IMR-90 (cell line): ENCODE results near the gene STMN1.

Experiments
- BHLHE40 ChIP-seq: fragments of 150-350 bp; IDR thresholded peaks from 2 replicates; pipeline ENCODE4 v1.6.1; 2016; ENCODE audit warnings: mild to moderate bottlenecking, low read depth, low read length
- CEBPB ChIP-seq: IDR thresholded peaks from 2 replicates; pipeline ENCODE4 v1.6.1; 2012; ENCODE audit warnings: low read depth, low read length, improper control_type of control experiment
- CHD1 ChIP-seq: IDR thresholded peaks from 2 replicates; pipeline ENCODE4 v1.6.1; 2012; ENCODE audit warnings: low read depth, low read length, improper control_type of control experiment
- CTCF ChIP-seq: conservative IDR thresholded peaks from 2 replicates; pipeline ENCODE4 v1.5.1; 2012; ENCODE audit warnings: mild to moderate bottlenecking, low read depth, low read length, improper control_type of control experiment
- POLR2A ChIP-seq: IDR thresholded peaks from 2 replicates; pipeline ENCODE4 v1.6.1; 2012; ENCODE audit warnings: mild to moderate bottlenecking, low read depth, low read length
- RAD21 ChIP-seq: IDR thresholded peaks from 2 replicates; pipeline ENCODE4 v1.6.1; 2012; ENCODE audit warnings: low read length, improper control_type of control experiment
- RFX5 ChIP-seq: IDR thresholded peaks from 2 replicates; pipeline ENCODE4 v1.8.0; 2012; ENCODE audit warnings: low read depth, mild to moderate bottlenecking, low read length, moderate library complexity
- SMC3 ChIP-seq: fragments of 150-350 bp; IDR thresholded peaks from 2 replicates; pipeline ENCODE4 v1.6.1; 2016; ENCODE audit warnings: low read depth, mild to moderate bottlenecking, antibody characterized with exemption, low read length, moderate library complexity

- TF ChIP-seq POLR2A (no peak), CTCF (no peak), RAD21 (no peak), RFX5 (no peak), SMC3 (no peak), CHD1 (no peak), CEBPB (no peak), BHLHE40 (no peak)
Observed at GRCh38 chr1:25876693-25877077, 29.5 kb downstream of the STMN1 start.
